ENCODE measurements around the gene COPB1. TPM values are rescaled to one million over a fixed set of nuclear protein-coding genes. Genes with fewer than 3 reads are reported as not detected.

Gene COPB1
- total RNA-seq, 2 experiments from 2014 or later: 98.0 to 100.0 TPM

GRCh38 chr11:14448240-14448639 is 51.4 kb downstream of the COPB1 start:
- Mint-ChIP-seq H3K4me3 (no peak overlapping the region), H3K4me1 (peaks cover 43% of the 10 kb centered on the region), H3K27me3 (no peaks in the 10 kb centered on the region), H3K9me3 (no peaks in the 10 kb centered on the region), H3K36me3 (ENCODE audit: low read depth) (peaks cover 17% of the 10 kb centered on the region), H3K27ac (no peak overlapping the region)
- ChIA-PET POLR2A (interaction anchor here (1.0 kb wide), 1 partner anchor 52 kb away, joined by 3 read pairs; no protein-coding TSS in a partner anchor), CTCF (interaction anchor here (0.9 to 1.2 kb wide), 3 partner anchors 71 to 148 kb away, joined by 3 to 5 read pairs (median 3); no protein-coding TSS in a partner anchor)
- no peak for DNase-seq

GRCh38 chr11:14446701-14447169 is 52.9 kb downstream of the COPB1 start:
- ChIA-PET CTCF (no interaction called here), POLR2A (interaction anchor here (0.6 kb wide), 1 partner anchor 20 kb away, joined by 3 read pairs; no protein-coding TSS in a partner anchor)
- Mint-ChIP-seq H3K4me3 (no peak overlapping the region), H3K9me3 (no peaks in the 10 kb centered on the region), H3K36me3 (ENCODE audit: low read depth) (peaks cover 11% of the 10 kb centered on the region), H3K27me3 (no peaks in the 10 kb centered on the region), H3K4me1 (peaks cover 41% of the 10 kb centered on the region), H3K27ac (no peak overlapping the region)
- no peak for DNase-seq

GRCh38 chr11:14445542-14446530 is 53.8 kb downstream of the COPB1 start:
- POLR2A ChIA-PET: no interaction called here
- DNase-seq: no peak
- no peak overlapping the region for H3K4me3 Mint-ChIP-seq
- CTCF ChIA-PET: interaction anchor here (0.9 to 1.1 kb wide), 2 partner anchors 9 to 134 kb away, joined by 3 read pairs; no protein-coding TSS in a partner anchor
- H3K36me3 Mint-ChIP-seq (ENCODE audit: low read depth): peaks cover 9% of the 10 kb centered on the region
- H3K27me3 Mint-ChIP-seq: no peaks in the 10 kb centered on the region
- no peak overlapping the region for H3K27ac Mint-ChIP-seq
- no peaks in the 10 kb centered on the region for H3K9me3 Mint-ChIP-seq
- peaks cover 41% of the 10 kb centered on the region for H3K4me1 Mint-ChIP-seq

- Mint-ChIP-seq H3K36me3 (ENCODE audit: low read depth) (peaks cover 4% of the 10 kb centered on the region), H3K27ac (no peak overlapping the region)
- CTCF ChIA-PET: interaction anchor here (0.7 kb wide), 1 partner anchor 303 kb away, joined by 3 read pairs; no protein-coding TSS in a partner anchor
Measured at GRCh38 chr11:14444441-14445189, 55.0 kb downstream of the COPB1 start.

GRCh38 chr11:14443638-14444037 is 56.0 kb downstream of the COPB1 start:
- Mint-ChIP-seq H3K4me3 (no peak overlapping the region), H3K36me3 (ENCODE audit: low read depth) (peaks cover 10% of the 10 kb centered on the region), H3K27me3 (no peaks in the 10 kb centered on the region), H3K27ac (no peak overlapping the region), H3K4me1 (peaks cover 45% of the 10 kb centered on the region), H3K9me3 (peaks cover 3% of the 10 kb centered on the region)
- CTCF ChIA-PET: interaction anchor here (1.3 kb wide), 1 partner anchor 11 kb away, joined by 7 read pairs; no protein-coding TSS in a partner anchor
- POLR2A ChIA-PET: no interaction called here
- DNase-seq: no peak

More at GRCh38 chr11:14444441-14445189, 55.0 kb downstream of the COPB1 start:
- Mint-ChIP-seq H3K4me1 (peaks cover 40% of the 10 kb centered on the region), H3K9me3 (no peaks in the 10 kb centered on the region), H3K27me3 (no peaks in the 10 kb centered on the region), H3K4me3 (no peak overlapping the region)
- DNase-seq: no peak
- POLR2A ChIA-PET: no interaction called here

- ChIA-PET POLR2A (interaction anchor here (0.8 to 1.2 kb wide), 5 partner anchors 18 to 94 kb away, joined by 3 to 6 read pairs (median 3); no protein-coding TSS in a partner anchor), CTCF (interaction anchor here (0.7 to 1.7 kb wide), 6 partner anchors 15 to 128 kb away, joined by 4 to 12 read pairs (median 6); no protein-coding TSS in a partner anchor)
- H3K27ac Mint-ChIP-seq: peak overlapping the region; percentile 48
Measured at GRCh38 chr11:14435717-14436512, 63.7 kb downstream of the COPB1 start.

GRCh38 chr11:14425621-14426020 is 74.0 kb downstream of the COPB1 start:
- ChIA-PET POLR2A (no interaction called here), CTCF (no interaction called here)
- DNase-seq: no peak
- peaks cover 6% of the 10 kb centered on the region for H3K27me3 Mint-ChIP-seq
- H3K9me3 Mint-ChIP-seq: peaks cover 7% of the 10 kb centered on the region
- H3K4me3 Mint-ChIP-seq: no peak overlapping the region
- H3K36me3 Mint-ChIP-seq (ENCODE audit: low read depth): peaks cover 3% of the 10 kb centered on the region
- no peaks in the 10 kb centered on the region for H3K4me1 Mint-ChIP-seq
- no peak overlapping the region for H3K27ac Mint-ChIP-seq

More at GRCh38 chr11:14435717-14436512, 63.7 kb downstream of the COPB1 start:
- H3K9me3 Mint-ChIP-seq: peaks cover 15% of the 10 kb centered on the region
- peaks cover 24% of the 10 kb centered on the region for H3K36me3 Mint-ChIP-seq (ENCODE audit: low read depth)
- peaks cover 9% of the 10 kb centered on the region for H3K27me3 Mint-ChIP-seq
- peaks cover 43% of the 10 kb centered on the region for H3K4me1 Mint-ChIP-seq
- DNase-seq: peak; percentile 51
- H3K4me3 Mint-ChIP-seq: no peak overlapping the region

GRCh38 chr11:14424096-14424495 is 75.5 kb downstream of the COPB1 start:
- H3K27me3 Mint-ChIP-seq: no peaks in the 10 kb centered on the region
- no peak overlapping the region for H3K27ac Mint-ChIP-seq
- no peaks in the 10 kb centered on the region for H3K9me3 Mint-ChIP-seq
- DNase-seq: no peak
- ChIA-PET CTCF (no interaction called here), POLR2A (no interaction called here)
- no peaks in the 10 kb centered on the region for H3K36me3 Mint-ChIP-seq (ENCODE audit: low read depth)
- no peak overlapping the region for H3K4me3 Mint-ChIP-seq
- H3K4me1 Mint-ChIP-seq: no peaks in the 10 kb centered on the region

- Mint-ChIP-seq H3K27me3 (no peaks in the 10 kb centered on the region), H3K4me1 (peaks cover 2% of the 10 kb centered on the region), H3K9me3 (no peaks in the 10 kb centered on the region), H3K27ac (no peak overlapping the region), H3K4me3 (no peak overlapping the region), H3K36me3 (ENCODE audit: low read depth) (no peaks in the 10 kb centered on the region)
- CTCF ChIA-PET: interaction anchor here (0.6 kb wide), 1 partner anchor 31 kb away, joined by 5 read pairs; no protein-coding TSS in a partner anchor
- no peak for DNase-seq
- POLR2A ChIA-PET: no interaction called here
Measured at GRCh38 chr11:14423633-14424032, 76.0 kb downstream of the COPB1 start.

- peaks cover 3% of the 10 kb centered on the region for H3K4me1 Mint-ChIP-seq
- no peaks in the 10 kb centered on the region for H3K36me3 Mint-ChIP-seq (ENCODE audit: low read depth)
- CTCF ChIA-PET: interaction anchor here (1.1 to 1.7 kb wide), 4 partner anchors 10 to 122 kb away, joined by 3 to 7 read pairs (median 4); no protein-coding TSS in a partner anchor
- H3K27ac Mint-ChIP-seq: no peak overlapping the region
- DNase-seq: no peak
- POLR2A ChIA-PET: interaction anchor here (1.3 kb wide), 1 partner anchor 9 kb away, joined by 4 read pairs; no protein-coding TSS in a partner anchor
- no peak overlapping the region for H3K4me3 Mint-ChIP-seq
- no peaks in the 10 kb centered on the region for H3K9me3 Mint-ChIP-seq
- no peaks in the 10 kb centered on the region for H3K27me3 Mint-ChIP-seq
Measured at GRCh38 chr11:14422814-14423182, 76.8 kb downstream of the COPB1 start.

- ChIA-PET CTCF (interaction anchor here (1.1 to 1.7 kb wide), 4 partner anchors 10 to 122 kb away, joined by 3 to 7 read pairs (median 4); no protein-coding TSS in a partner anchor), POLR2A (interaction anchor here (1.3 kb wide), 1 partner anchor 9 kb away, joined by 4 read pairs; no protein-coding TSS in a partner anchor)
- Mint-ChIP-seq H3K9me3 (no peaks in the 10 kb centered on the region), H3K4me3 (no peak overlapping the region), H3K27ac (no peak overlapping the region), H3K27me3 (no peaks in the 10 kb centered on the region), H3K4me1 (peaks cover 8% of the 10 kb centered on the region), H3K36me3 (ENCODE audit: low read depth) (no peaks in the 10 kb centered on the region)
- DNase-seq: no peak
Measured at GRCh38 chr11:14422052-14422813, 77.4 kb downstream of the COPB1 start.
